GM21423 (cell line): ENCODE measurements around the gene RASGRF2.

Experiments used
- ATAC-seq: cut with Tn5 transposase; IDR thresholded peaks from one replicate; pipeline ENCODE4 v1.9.1; 2021; ENCODE audit warnings: mild to moderate bottlenecking, moderate library complexity; ENCODE audit not compliant: unreplicated experiment

RASGRF2 gene

DNA sequence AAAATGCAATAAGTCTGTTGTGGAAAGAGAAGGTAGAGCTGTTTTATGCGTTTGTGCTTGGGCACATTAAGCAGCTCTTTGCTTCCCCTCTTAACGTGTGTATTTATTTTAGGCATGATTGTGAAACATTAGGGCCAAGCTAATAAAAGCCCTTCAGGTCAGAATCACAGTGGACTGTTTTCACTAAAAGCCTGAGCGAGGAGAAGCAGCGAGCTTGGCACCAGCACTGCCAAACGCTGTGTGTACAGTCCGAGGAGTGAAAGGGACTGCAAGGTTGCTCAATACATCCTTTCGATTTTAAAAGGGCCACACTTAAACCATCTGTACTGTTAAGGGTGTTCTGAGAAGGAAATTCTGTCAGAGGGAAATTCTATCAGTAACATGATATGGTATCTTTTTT is 165.8 kb downstream of the RASGRF2 start:
- ATAC-seq = no peak

DNA sequence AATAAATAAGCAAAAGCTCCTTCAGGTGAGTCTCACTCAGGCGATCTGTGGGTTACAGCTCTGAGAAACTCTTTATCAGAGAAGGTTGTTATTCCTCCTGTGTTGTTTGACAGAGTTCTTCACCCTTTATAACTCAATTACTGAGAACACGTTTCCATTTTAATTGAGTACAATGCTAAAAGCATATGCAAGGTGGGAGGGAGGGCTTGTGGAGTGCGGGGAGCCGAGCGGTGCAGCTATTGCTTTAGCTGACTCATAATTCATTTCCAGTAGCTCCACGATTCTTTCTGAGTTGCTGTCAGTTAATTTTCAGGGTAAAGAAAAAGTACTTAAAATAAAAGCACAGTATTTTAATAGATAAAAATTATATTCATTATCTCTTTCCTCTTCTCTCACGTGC is 168.3 kb downstream of the RASGRF2 start:
- no peak for ATAC-seq

DNA sequence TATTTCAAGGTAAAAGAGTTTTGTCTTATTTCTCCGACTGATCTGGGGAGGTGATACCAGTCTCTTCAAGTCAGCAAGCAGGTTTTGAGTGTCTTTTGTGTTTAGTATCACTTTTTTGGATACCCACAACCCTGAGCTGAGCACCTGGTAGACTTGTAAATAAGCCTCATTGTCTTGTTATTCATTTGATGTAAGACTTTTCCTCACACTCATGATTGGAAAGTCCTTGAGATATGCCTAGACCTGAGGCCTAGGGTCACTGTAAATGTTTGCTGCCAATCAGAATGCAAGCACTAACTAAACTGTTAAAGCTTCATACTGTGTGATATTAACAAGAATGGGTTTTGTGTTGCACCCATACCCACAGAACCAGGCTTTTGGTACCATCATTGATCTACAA is 172.2 kb downstream of the RASGRF2 start:
- no peak for ATAC-seq

DNA sequence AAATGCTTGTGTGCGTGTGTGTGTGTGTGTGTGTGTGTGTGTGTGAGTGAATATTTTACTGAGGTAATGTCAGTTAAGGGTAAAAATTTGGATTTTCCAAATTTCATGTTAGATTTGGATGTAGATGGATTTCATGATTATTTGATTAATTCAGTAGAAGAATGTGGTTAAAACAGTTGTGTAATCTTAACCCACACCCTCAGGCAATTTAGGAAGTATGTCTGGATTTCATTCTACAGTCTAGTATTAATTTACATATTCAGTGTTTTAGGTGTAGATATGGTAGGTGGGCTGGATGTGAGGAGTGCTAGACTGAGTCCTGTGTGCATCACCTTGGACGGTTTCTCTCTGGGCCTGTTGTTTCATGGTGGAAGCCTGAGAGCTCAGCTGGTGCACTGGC is 173.9 kb downstream of the RASGRF2 start:
- ATAC-seq = no peak

- ATAC-seq = no peak
Measured at GRCh38 chr5:81134566-81134965, 174.4 kb downstream of the RASGRF2 start.

- ATAC-seq = no peak
Measured at GRCh38 chr5:81136557-81136956, 176.4 kb downstream of the RASGRF2 start.

GRCh38 chr5:81137833-81138232 is 177.7 kb downstream of the RASGRF2 start:
- ATAC-seq = no peak

GRCh38 chr5:81140441-81140840 is 180.3 kb downstream of the RASGRF2 start:
- no peak for ATAC-seq

DNA sequence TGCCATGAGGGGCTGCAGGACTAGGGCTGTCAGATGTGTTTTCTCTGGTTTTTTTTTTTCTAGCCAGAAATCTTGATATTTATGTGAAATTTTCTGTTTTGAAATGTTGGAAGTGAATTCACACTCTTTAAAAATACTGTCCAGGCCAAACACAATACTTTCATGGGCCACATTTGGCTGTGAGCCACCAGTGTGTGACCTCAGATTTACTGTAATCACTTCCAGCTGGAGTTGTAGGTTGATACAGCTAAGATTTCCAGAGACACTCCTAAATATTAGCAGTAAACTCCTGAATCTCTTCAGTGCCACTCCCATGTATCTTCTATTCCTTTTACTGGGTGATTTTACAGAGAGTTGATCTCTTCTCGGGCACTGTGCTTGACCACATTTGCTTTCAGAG is 180.8 kb downstream of the RASGRF2 start:
- ATAC-seq = no peak

DNA sequence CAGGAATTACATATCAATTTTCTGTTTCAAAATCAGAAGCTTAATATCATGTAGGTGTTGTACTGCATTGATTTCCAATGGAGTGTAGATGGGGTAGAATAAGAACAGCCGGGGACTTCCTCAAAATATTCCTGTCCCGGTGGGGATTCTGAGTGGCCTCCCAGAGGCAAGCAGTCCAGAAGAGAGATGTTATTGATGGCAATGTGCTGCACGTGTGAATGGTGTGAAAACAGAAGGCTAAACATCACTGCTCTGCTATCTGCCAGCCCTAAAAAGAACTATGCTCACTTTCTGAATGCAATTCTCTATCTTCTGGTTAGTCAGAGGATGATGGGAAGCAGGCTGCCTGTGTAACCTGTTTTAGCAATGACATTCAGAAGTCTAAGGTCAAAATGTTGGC is 181.9 kb downstream of the RASGRF2 start:
- ATAC-seq = no peak

DNA sequence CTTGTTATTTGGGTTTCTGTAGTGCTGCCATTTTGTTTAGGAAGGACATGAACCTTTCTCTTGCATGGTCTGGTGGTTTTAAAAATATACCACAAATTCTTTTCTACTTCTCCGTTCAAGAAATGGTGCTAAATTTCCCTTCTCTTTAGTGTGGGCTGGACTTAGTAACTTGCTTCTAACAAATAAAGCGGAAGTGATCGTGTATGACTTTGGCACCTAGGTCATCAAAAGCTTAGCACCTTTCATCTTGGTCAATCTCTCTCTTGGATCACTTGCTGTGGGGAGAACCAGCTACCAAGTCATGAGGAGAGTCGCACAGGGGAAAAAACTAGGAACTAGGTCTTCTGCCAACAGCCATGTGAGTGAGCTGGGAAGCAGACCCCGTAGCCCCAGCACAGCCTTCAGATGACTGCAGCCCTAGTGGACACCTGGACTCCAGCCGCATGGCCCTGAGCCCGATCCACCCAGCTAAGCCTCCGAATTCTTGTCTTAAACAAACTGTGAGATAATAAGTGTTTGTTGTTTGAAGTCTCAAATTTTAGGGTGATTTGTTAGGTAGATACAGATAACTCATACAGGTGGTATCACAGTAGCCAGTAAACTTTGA is 185.3 kb downstream of the RASGRF2 start:
- no peak for ATAC-seq

DNA sequence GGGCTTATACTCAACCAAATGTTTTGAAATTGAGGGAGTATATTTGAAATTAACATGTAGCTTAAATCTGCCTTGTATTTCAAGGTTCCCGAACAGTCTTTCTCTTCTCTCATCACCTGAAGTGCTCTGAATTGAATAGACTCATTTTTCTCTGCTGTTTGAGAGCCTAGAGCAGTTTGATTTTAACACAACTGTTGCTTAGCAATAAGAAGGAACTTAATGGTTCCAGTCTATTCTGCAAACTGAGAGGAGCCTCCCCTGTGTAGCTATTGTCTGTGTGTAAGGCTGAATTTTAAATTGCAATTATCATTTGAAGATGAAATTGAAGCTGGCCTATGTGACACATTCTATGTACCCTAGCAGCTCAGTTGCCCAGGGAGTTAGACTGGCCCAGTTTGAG is 185.9 kb downstream of the RASGRF2 start:
- no peak for ATAC-seq

- no peak for ATAC-seq
Measured at GRCh38 chr5:81147011-81147885, 187.1 kb downstream of the RASGRF2 start.

DNA sequence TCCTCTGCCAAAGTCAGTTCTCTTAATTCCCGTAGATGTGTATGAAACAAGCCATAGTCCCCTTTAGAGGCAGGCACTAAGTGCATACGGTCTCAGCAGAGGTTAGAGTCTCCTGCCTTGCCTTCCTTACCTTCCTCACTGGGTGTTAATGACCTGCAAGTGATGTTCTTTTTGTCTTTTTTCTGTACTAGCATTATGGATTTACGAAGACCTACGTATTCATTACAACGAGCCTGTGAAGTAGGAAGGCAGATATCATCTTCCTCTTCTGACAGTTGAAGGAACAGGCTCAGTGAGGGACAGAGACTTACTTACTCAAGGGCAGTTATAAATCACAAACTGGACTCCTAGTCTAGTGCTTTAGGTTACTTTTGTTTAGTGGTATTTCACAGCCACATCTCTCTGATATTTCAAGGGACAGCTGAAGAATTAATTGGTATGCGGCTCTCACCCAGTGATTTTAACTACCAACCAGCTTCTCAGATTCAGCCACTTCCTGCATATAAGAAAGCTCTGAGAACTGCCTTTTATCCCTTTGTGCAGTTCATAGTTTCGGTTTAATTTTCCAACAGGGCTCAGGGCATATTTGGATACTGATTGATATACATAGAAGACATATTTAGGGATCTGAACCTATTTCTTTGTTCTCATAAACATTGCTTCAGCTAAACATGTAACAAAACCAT is 187.9 kb downstream of the RASGRF2 start:
- no peak for ATAC-seq

- ATAC-seq = no peak
Measured at GRCh38 chr5:81151546-81151945, 191.4 kb downstream of the RASGRF2 start.

GRCh38 chr5:81154725-81155124 is 194.6 kb downstream of the RASGRF2 start:
- no peak for ATAC-seq

DNA sequence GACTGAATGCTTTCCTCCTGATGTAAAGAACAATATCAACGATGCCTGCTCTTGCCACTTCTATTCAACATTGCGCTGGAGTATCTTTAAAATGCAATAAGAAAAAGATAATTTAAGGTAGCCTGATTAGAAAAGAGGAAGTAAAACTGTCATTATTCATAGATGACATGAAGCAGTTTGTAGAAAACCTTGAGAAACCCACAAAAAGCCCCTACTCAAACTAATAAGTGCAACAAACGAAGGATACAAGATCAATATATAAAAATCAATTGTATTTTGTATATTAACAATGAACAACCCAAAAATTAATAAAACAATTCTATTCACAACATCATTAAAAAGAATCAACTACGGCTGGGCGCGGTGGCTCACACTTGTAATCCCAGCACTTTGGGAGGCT is 196.6 kb downstream of the RASGRF2 start:
- ATAC-seq = no peak

DNA sequence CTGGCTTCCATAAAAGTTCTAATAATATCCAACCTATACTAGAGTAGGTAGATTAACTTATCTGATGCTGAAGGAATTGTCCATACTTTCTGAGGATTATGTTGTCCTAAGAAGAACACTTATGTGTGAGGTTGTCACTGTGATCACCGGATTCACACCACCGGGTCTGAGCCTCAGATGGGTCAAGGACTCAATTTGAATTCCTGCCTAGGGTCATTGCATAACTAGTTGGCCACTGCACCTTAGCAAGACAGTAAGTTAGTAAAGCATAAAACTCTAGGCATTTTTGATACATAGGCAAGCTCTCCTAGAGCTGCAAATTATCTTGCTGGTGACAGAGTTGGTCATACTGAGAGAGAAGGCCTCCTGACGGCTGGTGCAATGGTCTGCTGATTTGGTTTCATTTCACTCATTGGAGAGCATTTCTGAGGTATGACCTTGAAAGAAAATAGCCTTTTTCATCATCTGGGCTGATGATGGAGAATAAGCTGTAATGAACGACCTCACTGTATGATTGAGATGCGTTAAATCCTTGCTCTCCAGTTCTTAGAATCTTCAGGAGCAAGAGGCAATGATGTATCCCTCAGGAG is 200.9 kb downstream of the RASGRF2 start:
- no peak for ATAC-seq

- ATAC-seq = no peak
Measured at GRCh38 chr5:81162501-81162900, 202.3 kb downstream of the RASGRF2 start.

GRCh38 chr5:81163651-81164050 is 203.5 kb downstream of the RASGRF2 start:
- no peak for ATAC-seq

DNA sequence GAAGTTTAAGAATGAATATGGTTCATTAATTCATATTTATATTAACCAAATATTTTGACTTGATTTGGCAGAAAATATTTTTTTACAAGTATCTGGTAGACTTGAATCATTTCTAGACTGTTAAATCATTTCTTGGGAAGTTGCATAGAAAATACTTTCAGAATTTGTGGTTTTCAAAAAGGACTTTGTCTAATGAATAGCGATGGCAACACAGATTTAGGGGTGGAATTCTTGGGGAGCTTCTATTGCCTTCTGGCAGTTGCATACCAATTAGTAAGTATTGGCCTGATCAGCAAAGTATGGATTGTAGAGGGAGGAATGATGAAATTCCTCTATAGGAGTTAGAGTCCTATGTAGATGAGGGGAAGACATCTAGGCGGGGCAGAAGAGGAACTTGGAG is 204.3 kb downstream of the RASGRF2 start:
- no peak for ATAC-seq

GRCh38 chr5:81164936-81165335 is 204.8 kb downstream of the RASGRF2 start:
- ATAC-seq = no peak
